Measurements from ENCODE around the gene ARMC8.

The ARMC8 gene

DNA sequence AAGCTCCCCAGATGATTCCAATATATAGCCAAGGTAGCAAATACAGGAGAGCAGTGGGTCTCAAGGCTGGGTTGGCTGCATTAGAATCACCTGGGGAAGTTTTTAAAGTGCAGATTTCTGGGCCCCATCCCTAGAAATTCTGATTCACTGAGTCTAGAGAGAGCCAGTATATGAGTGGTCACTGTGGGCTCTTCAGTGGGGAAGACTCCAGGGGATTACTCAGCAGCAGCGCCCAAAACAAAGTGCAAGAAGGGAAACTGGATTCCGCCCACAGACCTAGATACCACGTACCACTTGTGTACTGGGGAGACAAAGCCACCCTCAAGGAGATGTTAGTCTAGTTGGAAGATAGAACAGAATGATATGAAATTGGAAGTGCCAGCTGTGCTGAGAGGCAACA is 102.6 kb downstream of the ARMC8 start:
- TF ChIP-seq SIN3A (IDR thresholded peaks at IDR 0.05; ENCODE audit: borderline replicate concordance, insufficient read depth, low read length), result no peak
- no peak for TF ChIP-seq POLR2AphosphoS5 (IDR thresholded peaks at IDR 0.05; ENCODE audit: low read depth, low read length)
- no peak for TF ChIP-seq TAF1 (IDR thresholded peaks at IDR 0.05; ENCODE audit: borderline replicate concordance, insufficient read depth, low read length)
- TF ChIP-seq, protein P1, sequence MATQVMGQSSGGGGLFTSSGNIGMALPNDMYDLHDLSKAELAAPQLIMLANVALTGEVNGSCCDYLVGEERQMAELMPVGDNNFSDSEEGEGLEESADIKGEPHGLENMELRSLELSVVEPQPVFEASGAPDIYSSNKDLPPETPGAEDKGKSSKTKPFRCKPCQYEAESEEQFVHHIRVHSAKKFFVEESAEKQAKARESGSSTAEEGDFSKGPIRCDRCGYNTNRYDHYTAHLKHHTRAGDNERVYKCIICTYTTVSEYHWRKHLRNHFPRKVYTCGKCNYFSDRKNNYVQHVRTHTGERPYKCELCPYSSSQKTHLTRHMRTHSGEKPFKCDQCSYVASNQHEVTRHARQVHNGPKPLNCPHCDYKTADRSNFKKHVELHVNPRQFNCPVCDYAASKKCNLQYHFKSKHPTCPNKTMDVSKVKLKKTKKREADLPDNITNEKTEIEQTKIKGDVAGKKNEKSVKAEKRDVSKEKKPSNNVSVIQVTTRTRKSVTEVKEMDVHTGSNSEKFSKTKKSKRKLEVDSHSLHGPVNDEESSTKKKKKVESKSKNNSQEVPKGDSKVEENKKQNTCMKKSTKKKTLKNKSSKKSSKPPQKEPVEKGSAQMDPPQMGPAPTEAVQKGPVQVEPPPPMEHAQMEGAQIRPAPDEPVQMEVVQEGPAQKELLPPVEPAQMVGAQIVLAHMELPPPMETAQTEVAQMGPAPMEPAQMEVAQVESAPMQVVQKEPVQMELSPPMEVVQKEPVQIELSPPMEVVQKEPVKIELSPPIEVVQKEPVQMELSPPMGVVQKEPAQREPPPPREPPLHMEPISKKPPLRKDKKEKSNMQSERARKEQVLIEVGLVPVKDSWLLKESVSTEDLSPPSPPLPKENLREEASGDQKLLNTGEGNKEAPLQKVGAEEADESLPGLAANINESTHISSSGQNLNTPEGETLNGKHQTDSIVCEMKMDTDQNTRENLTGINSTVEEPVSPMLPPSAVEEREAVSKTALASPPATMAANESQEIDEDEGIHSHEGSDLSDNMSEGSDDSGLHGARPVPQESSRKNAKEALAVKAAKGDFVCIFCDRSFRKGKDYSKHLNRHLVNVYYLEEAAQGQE (IDR thresholded peaks at IDR 0.05; ENCODE audit: insufficient read depth in 1 of 2, low read depth in 2 of 2, low read length in 2 of 2), result no peak
- TF ChIP-seq FOXP2 (optimal IDR thresholded peaks at IDR 0.05; ENCODE audit: borderline replicate concordance, extremely low read depth, extremely low read length, insufficient read depth), result no peak

DNA sequence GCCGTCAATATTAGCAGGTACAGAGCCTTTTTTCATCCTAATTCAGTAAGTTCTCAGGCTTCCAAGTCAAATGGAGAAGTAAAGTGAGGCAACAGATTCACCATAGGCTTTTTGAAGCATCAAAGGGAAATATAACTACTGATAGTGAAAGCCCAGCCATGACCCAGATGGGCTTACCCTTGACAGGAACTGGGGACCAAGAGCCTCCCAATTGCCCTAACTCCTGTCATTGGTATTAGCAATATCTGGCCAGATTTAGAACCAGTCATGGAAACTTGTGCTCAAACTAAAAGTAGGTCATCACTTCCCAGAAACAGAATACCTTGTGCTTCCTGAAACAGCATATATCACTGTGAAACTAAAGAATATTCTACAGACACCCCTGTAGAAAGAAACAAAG is 109.5 kb downstream of the ARMC8 start:
- TF ChIP-seq POLR2AphosphoS5 (IDR thresholded peaks at IDR 0.05; ENCODE audit: low read depth, low read length) (no peak), FOXP2 (optimal IDR thresholded peaks at IDR 0.05; ENCODE audit: borderline replicate concordance, extremely low read depth, extremely low read length, insufficient read depth) (no peak), SIN3A (IDR thresholded peaks at IDR 0.05; ENCODE audit: borderline replicate concordance, insufficient read depth, low read length) (no peak), TAF1 (IDR thresholded peaks at IDR 0.05; ENCODE audit: borderline replicate concordance, insufficient read depth, low read length) (no peak)
- TF ChIP-seq, protein P1 (IDR thresholded peaks at IDR 0.05; ENCODE audit: insufficient read depth in 1 of 2, low read depth in 2 of 2, low read length in 2 of 2), result no peak

DNA sequence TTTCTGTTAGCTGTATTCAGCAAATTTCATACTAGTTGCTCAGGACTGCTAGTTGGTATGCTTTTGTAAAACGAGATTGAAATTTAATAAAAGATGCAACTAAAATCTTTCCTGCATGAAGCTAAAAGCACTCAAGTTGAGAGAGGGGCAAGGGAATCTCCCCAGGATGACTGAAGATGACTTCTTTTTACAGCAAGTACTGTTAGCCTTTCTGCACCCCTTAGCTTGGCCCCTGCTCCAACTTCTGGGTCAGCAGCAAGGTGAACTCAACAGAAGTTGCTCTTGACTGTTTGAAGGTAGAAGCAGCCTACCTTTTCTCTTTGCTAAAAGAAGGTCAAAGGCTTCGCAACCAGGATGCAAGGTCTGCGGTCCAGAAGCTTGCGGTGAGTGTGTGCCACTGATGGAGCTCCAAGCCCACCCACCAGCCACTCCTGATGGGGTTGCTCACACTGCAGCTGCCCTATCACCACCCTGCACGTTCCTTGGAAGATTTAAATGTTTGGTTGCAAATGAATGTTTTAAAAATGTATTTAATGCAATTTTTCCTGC is 110.0 kb downstream of the ARMC8 start:
- TF ChIP-seq FOXP2 (optimal IDR thresholded peaks at IDR 0.05; ENCODE audit: borderline replicate concordance, extremely low read depth, extremely low read length, insufficient read depth), result no peak
- TF ChIP-seq SIN3A (IDR thresholded peaks at IDR 0.05; ENCODE audit: borderline replicate concordance, insufficient read depth, low read length), result no peak
- TF ChIP-seq POLR2AphosphoS5 (IDR thresholded peaks at IDR 0.05; ENCODE audit: low read depth, low read length), result no peak

DNA sequence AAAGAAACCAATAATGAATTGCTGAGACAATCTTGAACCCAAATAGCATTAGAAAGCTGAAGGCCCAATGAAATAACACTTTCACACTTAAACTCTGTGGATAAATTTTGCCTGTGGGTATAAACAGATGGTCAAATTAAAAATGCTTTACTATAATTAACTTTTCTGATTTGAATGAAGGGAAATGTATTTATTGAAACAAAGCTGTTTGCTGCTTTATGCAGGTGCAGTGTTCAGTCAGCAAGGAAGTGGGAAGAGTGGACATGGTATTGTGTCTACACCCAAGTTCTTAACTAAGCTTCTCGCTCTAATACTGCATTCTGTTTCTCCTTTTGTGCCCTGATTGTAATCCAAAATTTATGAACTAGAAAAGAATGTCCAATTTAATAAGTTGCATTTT is 110.8 kb downstream of the ARMC8 start:
- TF ChIP-seq SIN3A (IDR thresholded peaks at IDR 0.05; ENCODE audit: borderline replicate concordance, insufficient read depth, low read length) (no peak), TAF1 (IDR thresholded peaks at IDR 0.05; ENCODE audit: borderline replicate concordance, insufficient read depth, low read length) (no peak), POLR2AphosphoS5 (IDR thresholded peaks at IDR 0.05; ENCODE audit: low read depth, low read length) (no peak), FOXP2 (optimal IDR thresholded peaks at IDR 0.05; ENCODE audit: borderline replicate concordance, extremely low read depth, extremely low read length, insufficient read depth) (no peak)
- TF ChIP-seq, protein P1 (IDR thresholded peaks at IDR 0.05; ENCODE audit: insufficient read depth in 1 of 2, low read depth in 2 of 2, low read length in 2 of 2), result no peak

DNA sequence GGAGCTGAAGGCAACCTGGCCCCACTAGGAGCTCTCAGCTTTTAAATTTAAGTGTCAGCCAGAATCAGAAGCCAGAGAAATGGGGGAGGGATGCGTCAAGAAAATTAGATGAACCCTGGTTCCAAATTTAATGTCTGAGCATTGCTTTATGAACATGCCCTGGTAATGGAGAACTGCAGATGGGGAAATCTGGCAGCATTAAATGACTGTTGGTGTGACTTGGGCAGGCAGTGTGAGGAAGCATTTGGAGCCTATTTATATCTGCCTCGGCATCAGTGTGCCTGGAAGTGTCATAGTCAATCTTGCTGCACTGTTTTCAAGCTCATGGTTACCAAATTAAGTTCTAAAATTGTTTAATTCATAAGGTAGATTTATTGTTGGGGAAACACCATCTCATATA is 113.5 kb downstream of the ARMC8 start:
- TF ChIP-seq TAF1 (IDR thresholded peaks at IDR 0.05; ENCODE audit: borderline replicate concordance, insufficient read depth, low read length), result no peak
- TF ChIP-seq FOXP2 (optimal IDR thresholded peaks at IDR 0.05; ENCODE audit: borderline replicate concordance, extremely low read depth, extremely low read length, insufficient read depth), result no peak
- TF ChIP-seq, protein P1 (IDR thresholded peaks at IDR 0.05; ENCODE audit: insufficient read depth in 1 of 2, low read depth in 2 of 2, low read length in 2 of 2), result no peak
- TF ChIP-seq SIN3A (IDR thresholded peaks at IDR 0.05; ENCODE audit: borderline replicate concordance, insufficient read depth, low read length), result no peak

Data from PFSK-1 (cell line).